ENCODE measurements around the gene SF1. TPM values are rescaled to one million over a fixed set of nuclear protein-coding genes. Genes with fewer than 3 reads are reported as not detected.
A peak's percentile ranks its signal among the peaks of the same experiment; 100 is the strongest.

SF1 gene
- total RNA-seq, 1 donor from 2014 or later = 687 TPM

DNA sequence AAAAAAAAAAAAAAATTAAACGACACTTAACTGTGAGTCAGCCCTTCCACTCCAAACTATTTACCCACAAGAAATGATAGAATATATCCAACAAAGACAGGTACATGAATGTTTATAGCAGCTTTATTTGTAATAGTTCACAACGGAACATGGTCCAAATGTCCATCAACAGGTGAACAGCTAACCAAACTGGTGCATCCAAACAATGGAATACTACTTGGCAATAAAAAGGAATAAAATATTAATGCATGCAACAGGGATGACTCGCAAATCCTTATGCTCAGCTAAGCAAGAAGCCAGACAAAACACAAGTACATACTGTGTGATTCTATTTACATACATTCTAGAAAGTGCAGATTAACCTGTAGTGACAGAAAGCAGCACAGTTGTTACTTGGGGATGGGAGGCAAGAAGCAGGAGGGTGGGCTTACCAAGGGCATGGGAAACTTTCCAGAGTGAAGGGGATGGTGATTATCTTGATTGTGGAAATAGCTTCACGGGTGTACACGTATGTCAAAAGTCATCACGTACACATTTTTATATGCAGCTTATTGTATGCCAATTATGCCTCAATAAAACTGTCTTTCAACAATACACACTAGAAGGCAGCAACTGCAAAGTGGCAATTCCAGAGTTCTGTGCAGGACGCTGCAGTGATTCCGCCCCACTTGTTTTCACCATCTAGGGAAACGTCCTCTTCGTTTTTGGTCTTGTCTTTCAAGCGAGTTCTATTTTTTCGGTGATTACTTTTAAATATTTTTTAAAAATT, 6.7 kb upstream of the SF1 start:
- Mint-ChIP-seq H3K27me3 (no peaks in the 10 kb centered on the region), H3K4me3 (no peak overlapping the region), H3K27ac (no peak overlapping the region), H3K36me3 (ENCODE audit: low read depth) (peaks cover 16% of the 10 kb centered on the region), H3K9me3 (no peaks in the 10 kb centered on the region), H3K4me1 (peaks cover 38% of the 10 kb centered on the region)
- DNase-seq = no peak
- ATAC-seq (ENCODE audit: low read depth) = no peak
- intact Hi-C loops (cut with micrococcal nuclease) = loop anchor here (5.0 kb wide), 1 partner anchor 227 kb away; the partner anchor contains the start of gene ARL2
- ChIA-PET POLR2A (interaction anchor here (0.6 to 6.2 kb wide), 7 partner anchors 9 to 94 kb away, joined by 3 to 63 read pairs (median 5); partner anchors contain the start of gene RASGRP2), CTCF (interaction anchor here (0.6 to 5.3 kb wide), 7 partner anchors 17 to 465 kb away, joined by 3 to 29 read pairs (median 4); partner anchors contain the start of genes CDC42BPG and MAP4K2)
- no peak for TF ChIP-seq CTCF (IDR thresholded peaks at IDR 0.05)

DNA sequence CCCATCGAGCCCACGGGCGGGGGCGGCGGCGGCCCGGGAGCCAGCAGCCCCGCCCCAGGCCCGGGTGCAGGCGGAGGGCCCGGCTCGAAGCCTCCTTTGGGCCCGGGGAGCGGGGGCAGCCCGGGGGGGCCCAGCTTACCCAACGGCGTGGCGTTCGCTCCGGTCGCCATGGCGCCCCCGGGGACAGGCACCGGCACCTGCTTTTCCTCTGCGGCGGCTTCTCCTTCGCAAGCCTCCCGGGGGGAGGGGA, 194 bp downstream of the SF1 start:
- POLR2A ChIA-PET = interaction anchor here (0.6 to 6.5 kb wide), 35 partner anchors 10 to 1988 kb away, joined by 3 to 197 read pairs (median 7); partner anchors contain the start of genes ARL2, CFL1, DPF2 and EHD1
- no peak for DNase-seq
- intact Hi-C loops (cut with micrococcal nuclease) = loop anchor here (1.0 to 10.0 kb wide), 9 partner anchors 24 to 533 kb away; partner anchors contain the start of genes ATG2A, EHD1, FKBP2 and MEN1
- Mint-ChIP-seq H3K4me3 (peak overlapping the region; percentile 88), H3K36me3 (ENCODE audit: low read depth) (peaks cover 46% of the 10 kb centered on the region), H3K27ac (peak overlapping the region; percentile 99), H3K9me3 (no peaks in the 10 kb centered on the region), H3K4me1 (peaks cover 79% of the 10 kb centered on the region), H3K27me3 (no peaks in the 10 kb centered on the region)
- ATAC-seq (ENCODE audit: low read depth) = peak; percentile 1
- TF ChIP-seq CTCF (IDR thresholded peaks at IDR 0.05) = no peak
- CTCF ChIA-PET = interaction anchor here (0.9 to 1.4 kb wide), 4 partner anchors 21 to 89 kb away, joined by 3 to 4 read pairs (median 4); partner anchors contain the start of gene CDC42BPG

GRCh38 chr11:64777449-64778222, 706 bp downstream of the SF1 start:
- H3K4me1 Mint-ChIP-seq = peaks cover 79% of the 10 kb centered on the region
- peak; percentile 2 for ATAC-seq (ENCODE audit: low read depth)
- ChIA-PET CTCF (interaction anchor here (0.6 to 2.2 kb wide), 3 partner anchors 14 to 778 kb away, joined by 4 to 11 read pairs (median 7); no protein-coding TSS in a partner anchor), POLR2A (interaction anchor here (0.6 to 6.5 kb wide), 14 partner anchors 11 to 557 kb away, joined by 3 to 197 read pairs (median 6); partner anchors contain the start of genes MAP4K2, PRDX5, RASGRP2 and TRMT112)
- peaks cover 51% of the 10 kb centered on the region for H3K36me3 Mint-ChIP-seq (ENCODE audit: low read depth)
- peak; percentile 79 for DNase-seq
- TF ChIP-seq CTCF (IDR thresholded peaks at IDR 0.05) = no peak
- H3K27ac Mint-ChIP-seq = peak overlapping the region; percentile 87
- intact Hi-C loops (cut with micrococcal nuclease) = loop anchor here (1.0 to 10.0 kb wide), 10 partner anchors 15 to 533 kb away; partner anchors contain the start of genes ATG2A, EHD1, FKBP2 and MEN1
- no peaks in the 10 kb centered on the region for H3K27me3 Mint-ChIP-seq
- peak overlapping the region; percentile 90 for H3K4me3 Mint-ChIP-seq
- H3K9me3 Mint-ChIP-seq = no peaks in the 10 kb centered on the region

GRCh38 chr11:64776875-64777274, 1.5 kb downstream of the SF1 start:
- DNase-seq = no peak
- no peaks in the 10 kb centered on the region for H3K27me3 Mint-ChIP-seq
- H3K9me3 Mint-ChIP-seq = no peaks in the 10 kb centered on the region
- no peak for ATAC-seq (ENCODE audit: low read depth)
- peak overlapping the region; percentile 87 for H3K27ac Mint-ChIP-seq
- POLR2A ChIA-PET = interaction anchor here (0.7 to 6.5 kb wide), 7 partner anchors 11 to 459 kb away, joined by 3 to 197 read pairs (median 6); partner anchors contain the start of genes PRDX5, RASGRP2 and TRMT112
- no peak for TF ChIP-seq CTCF (IDR thresholded peaks at IDR 0.05)
- CTCF ChIA-PET = interaction anchor here (0.8 to 2.2 kb wide), 4 partner anchors 9 to 88 kb away, joined by 3 to 11 read pairs (median 6); no protein-coding TSS in a partner anchor
- peaks cover 79% of the 10 kb centered on the region for H3K4me1 Mint-ChIP-seq
- peaks cover 59% of the 10 kb centered on the region for H3K36me3 Mint-ChIP-seq (ENCODE audit: low read depth)
- intact Hi-C loops (cut with micrococcal nuclease) = loop anchor here (2.0 to 10.0 kb wide), 3 partner anchors 14 to 532 kb away; partner anchors contain the start of genes FKBP2, PPP1R14B and SYVN1
- H3K4me3 Mint-ChIP-seq = peak overlapping the region; percentile 90

All from activated B cell treated with CpG ODN at 0.5 μM for 24 hours (primary cell).